PC-9 (cell line): ENCODE results near the gene ZNF33B. TPM values are rescaled to one million over a fixed set of nuclear protein-coding genes. Genes with fewer than 3 reads are reported as not detected.

Experiments
- BruUV-seq: library from RNA; stranded (reverse); fragments of 400-500 nt; replicated peaks from 2 replicates; lab custom pipeline; 2021; lab: Mats Ljungman, UMichigan
- CTCF ChIA-PET: fragments of 300-600 bp; sonication (Branson Sonifier 250); formaldehyde crosslinking; loops from one replicate; lab custom pipeline; 2022; ENCODE audit warnings: antibody characterized with exemption; lab: Charles Lee
- POLR2A ChIA-PET: fragments of 300-600 bp; sonication (Branson Sonifier 250); formaldehyde crosslinking; loops from one replicate; lab custom pipeline; 2022; ENCODE audit warnings: antibody characterized with exemption; ENCODE audit not compliant: unreplicated experiment; lab: Charles Lee
- DNase-seq, 2 experiments: peaks; one replicate each; pipeline versions ENCODE4 v3.0.0 to v3.0.0-alpha.2; 2015 to 2022; ENCODE audit warnings: mixed read lengths in 1 of 2
- H2AFZ ChIP-seq: fragments of 200-600 bp; sonication (generic); 2 replicates; pipeline ENCODE4 v1.8.1; 2017; ENCODE audit warnings: antibody characterized with exemption
- H3F3A ChIP-seq: fragments of 200-600 bp; sonication (generic); 2 replicates; pipeline ENCODE4 v1.8.1; 2017; ENCODE audit warnings: antibody characterized with exemption, mild to moderate bottlenecking, low read depth; ENCODE audit not compliant: insufficient read depth
- H3K27ac ChIP-seq: fragments of 200-600 bp; sonication (generic); 2 replicates; pipeline ENCODE4 v1.6.1; 2016; ENCODE audit warnings: mixed run types
- H3K27me3 ChIP-seq: fragments of 200-600 bp; sonication (generic); 2 replicates; pipeline ENCODE4 v1.6.1; 2016; ENCODE audit warnings: low read depth, mixed run types; ENCODE audit not compliant: insufficient read depth
- H3K36me3 ChIP-seq: fragments of 200-600 bp; sonication (generic); 2 replicates; pipeline ENCODE4 v1.6.1; 2016; ENCODE audit warnings: low read depth, mixed run types
- H3K4me1 ChIP-seq: fragments of 200-600 bp; sonication (generic); replicated peaks from 2 replicates; pipeline ENCODE4 v1.6.1; 2016; ENCODE audit warnings: mixed run types; ENCODE audit not compliant: insufficient read depth
- H3K4me2 ChIP-seq: fragments of 200-600 bp; sonication (generic); 2 replicates; pipeline ENCODE4 v1.6.1; 2017; ENCODE audit warnings: mixed run types
- H3K4me3 ChIP-seq: fragments of 200-600 bp; sonication (generic); 2 replicates; pipeline ENCODE4 v1.6.1; 2016; ENCODE audit warnings: mixed run types
- H3K79me2 ChIP-seq: fragments of 200-600 bp; sonication (generic); 2 replicates; pipeline ENCODE4 v1.6.1; 2017; ENCODE audit warnings: low read depth, mixed run types
- H3K9me2 ChIP-seq: fragments of 200-600 bp; sonication (generic); 2 replicates; pipeline ENCODE4 v1.8.1; 2017; ENCODE audit warnings: mild to moderate bottlenecking; ENCODE audit not compliant: insufficient read depth
- H3K9me3 ChIP-seq: fragments of 200-600 bp; sonication (generic); 2 replicates; pipeline ENCODE4 v1.8.1; 2016; ENCODE audit warnings: low read depth; ENCODE audit not compliant: insufficient read depth
- H4K20me1 ChIP-seq: fragments of 200-600 bp; sonication (generic); 2 replicates; pipeline ENCODE4 v1.8.1; 2017; ENCODE audit not compliant: insufficient read depth
- CTCF ChIP-seq: fragments of 200-600 bp; sonication (generic); conservative IDR thresholded peaks from 2 replicates; pipeline ENCODE4 v1.6.1; 2017; ENCODE audit warnings: mixed run types, antibody characterized with exemption, mild to moderate bottlenecking, moderate library complexity
- EZH2 ChIP-seq: fragments of 200-600 bp; sonication (generic); IDR thresholded peaks from 2 replicates; pipeline ENCODE4 v1.8.0; 2017; ENCODE audit warnings: antibody characterized with exemption, low read depth
- intact Hi-C: fragments of 100-400 bp; cut with micrococcal nuclease; formaldehyde crosslinking; loops from one replicate; pipeline ENCODE4 v1.10.0; 2022; ENCODE audit not compliant: unreplicated experiment
- total RNA-seq: library from RNA; stranded (reverse); gene quantifications from 2 replicates; pipeline ENCODE4 v1.2.3, GENCODE V29; 2021

ZNF33B gene
- total RNA-seq, 1 experiment from 2014 or later: 28.4 TPM

GRCh38 chr10:42623929-42624328, 14.4 kb downstream of the ZNF33B start:
- Histone ChIP-seq H3K4me3 (no peak overlapping the region), H3K36me3 (peaks cover 10% of the 10 kb centered on the region; the same call in 1 of the 2 replicates), H3K27ac (no peak overlapping the region), H2AFZ (no peak overlapping the region), H4K20me1 (no peaks in the 10 kb centered on the region), H3K4me1 (no peaks in the 10 kb centered on the region), H3F3A (no peaks in the 10 kb centered on the region), H3K9me3 (no peaks in the 10 kb centered on the region), H3K9me2 (no peaks in the 10 kb centered on the region), H3K4me2 (no peak overlapping the region), H3K79me2 (no peaks in the 10 kb centered on the region), H3K27me3 (no peaks in the 10 kb centered on the region)
- POLR2A ChIA-PET: no interaction called here
- intact Hi-C loops: loop anchor here (10.0 kb wide), 1 partner anchor 841 kb away; no protein-coding TSS in a partner anchor
- CTCF ChIA-PET: no interaction called here
- BruUV-seq: no TSS peak
- TF ChIP-seq CTCF (no peak), EZH2 (no peak)
- DNase-seq: no peak

- H3K9me2 ChIP-seq: no peaks in the 10 kb centered on the region
- H3K4me3 ChIP-seq: no peak overlapping the region
- ChIA-PET POLR2A (no interaction called here), CTCF (no interaction called here)
- H3F3A ChIP-seq: no peaks in the 10 kb centered on the region
- no peak overlapping the region for H2AFZ ChIP-seq
- H3K9me3 ChIP-seq: no peaks in the 10 kb centered on the region
- no peak overlapping the region for H3K27ac ChIP-seq
- no peak for DNase-seq
- H3K27me3 ChIP-seq: no peaks in the 10 kb centered on the region
- no peak overlapping the region for H3K4me2 ChIP-seq
- no peak for TF ChIP-seq CTCF
- no peak for TF ChIP-seq EZH2
- intact Hi-C loops: no loop called here
- peaks cover 7% of the 10 kb centered on the region; the same call in 1 of the 2 replicates for H3K36me3 ChIP-seq
- no peaks in the 10 kb centered on the region for H3K4me1 ChIP-seq
- BruUV-seq: no TSS peak
- H3K79me2 ChIP-seq: no peaks in the 10 kb centered on the region
- no peaks in the 10 kb centered on the region for H4K20me1 ChIP-seq
Observed at GRCh38 chr10:42618424-42618823, 19.9 kb downstream of the ZNF33B start.

GRCh38 chr10:42615419-42615818, 23.0 kb downstream of the ZNF33B start:
- Histone ChIP-seq H3K4me2 (no peak overlapping the region), H3K4me1 (no peaks in the 10 kb centered on the region), H3K9me3 (no peaks in the 10 kb centered on the region), H3K79me2 (no peaks in the 10 kb centered on the region), H2AFZ (no peak overlapping the region), H3K4me3 (no peak overlapping the region), H3K36me3 (peaks cover 12% of the 10 kb centered on the region; the same call in 1 of the 2 replicates), H3K27ac (no peak overlapping the region), H3K9me2 (no peaks in the 10 kb centered on the region), H3F3A (no peaks in the 10 kb centered on the region), H3K27me3 (no peaks in the 10 kb centered on the region), H4K20me1 (no peaks in the 10 kb centered on the region)
- DNase-seq: no peak
- CTCF ChIA-PET: no interaction called here
- POLR2A ChIA-PET: no interaction called here
- intact Hi-C loops: no loop called here
- TF ChIP-seq CTCF: no peak
- TF ChIP-seq EZH2: no peak
- no TSS peak for BruUV-seq
